ENCODE measurements around the gene DLG2.

DLG2 gene

DNA sequence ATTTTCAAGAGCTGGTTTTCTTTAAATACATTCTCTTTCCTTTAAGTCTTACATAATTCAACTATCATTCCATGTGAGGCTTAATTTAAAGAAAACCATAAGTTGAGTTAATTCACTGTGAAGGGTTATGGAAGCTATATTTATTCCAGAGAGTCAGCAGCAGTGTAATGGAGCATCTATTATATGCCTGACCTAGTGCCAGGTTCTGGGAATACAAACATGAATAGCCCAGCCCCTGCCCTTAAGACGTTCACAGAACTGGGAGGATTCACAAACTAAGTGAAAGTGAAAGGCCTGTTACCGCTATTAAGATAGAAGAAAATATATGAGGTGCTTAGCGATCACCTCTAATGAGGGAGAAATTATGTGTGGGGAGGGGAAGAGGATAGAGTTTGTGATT, 1932.1 kb downstream of the DLG2 start:
- Histone ChIP-seq H3K4me1 (ENCODE audit: control insufficient read depth, low read length) (no peaks in the 10 kb centered on the region), H3K27me3 (ENCODE audit: control insufficient read depth, low read length) (no peaks in the 10 kb centered on the region), H3K27ac (ENCODE audit: low read depth, low read length) (no peak overlapping the region), H3K4me2 (ENCODE audit: low read length) (no peak overlapping the region), H3K36me3 (ENCODE audit: control insufficient read depth, low read length) (no peaks in the 10 kb centered on the region), H3K9me2 (replicated peaks; ENCODE audit: control insufficient read depth, low read length) (no peaks in the 10 kb centered on the region), H3K4me3 (ENCODE audit: low read length) (no peak overlapping the region), H3K79me2 (ENCODE audit: control insufficient read depth, low read length) (no peaks in the 10 kb centered on the region), H3F3A (ENCODE audit: control insufficient read depth, insufficient read depth) (no peaks in the 10 kb centered on the region), H3K9me3 (ENCODE audit: control insufficient read depth, insufficient read depth, low read length) (no peaks in the 10 kb centered on the region), H4K20me1 (ENCODE audit: control insufficient read depth, insufficient read depth, low read depth, low read length) (no peaks in the 10 kb centered on the region)
- TF ChIP-seq EZH2phosphoT487 (IDR thresholded peaks at IDR 0.05; ENCODE audit: borderline replicate concordance, low read length) = no peak
- TF ChIP-seq, protein P1, sequence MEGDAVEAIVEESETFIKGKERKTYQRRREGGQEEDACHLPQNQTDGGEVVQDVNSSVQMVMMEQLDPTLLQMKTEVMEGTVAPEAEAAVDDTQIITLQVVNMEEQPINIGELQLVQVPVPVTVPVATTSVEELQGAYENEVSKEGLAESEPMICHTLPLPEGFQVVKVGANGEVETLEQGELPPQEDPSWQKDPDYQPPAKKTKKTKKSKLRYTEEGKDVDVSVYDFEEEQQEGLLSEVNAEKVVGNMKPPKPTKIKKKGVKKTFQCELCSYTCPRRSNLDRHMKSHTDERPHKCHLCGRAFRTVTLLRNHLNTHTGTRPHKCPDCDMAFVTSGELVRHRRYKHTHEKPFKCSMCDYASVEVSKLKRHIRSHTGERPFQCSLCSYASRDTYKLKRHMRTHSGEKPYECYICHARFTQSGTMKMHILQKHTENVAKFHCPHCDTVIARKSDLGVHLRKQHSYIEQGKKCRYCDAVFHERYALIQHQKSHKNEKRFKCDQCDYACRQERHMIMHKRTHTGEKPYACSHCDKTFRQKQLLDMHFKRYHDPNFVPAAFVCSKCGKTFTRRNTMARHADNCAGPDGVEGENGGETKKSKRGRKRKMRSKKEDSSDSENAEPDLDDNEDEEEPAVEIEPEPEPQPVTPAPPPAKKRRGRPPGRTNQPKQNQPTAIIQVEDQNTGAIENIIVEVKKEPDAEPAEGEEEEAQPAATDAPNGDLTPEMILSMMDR (IDR thresholded peaks at IDR 0.05; ENCODE audit: low read depth, low read length, poor library complexity, severe bottlenecking) = no peak

DNA sequence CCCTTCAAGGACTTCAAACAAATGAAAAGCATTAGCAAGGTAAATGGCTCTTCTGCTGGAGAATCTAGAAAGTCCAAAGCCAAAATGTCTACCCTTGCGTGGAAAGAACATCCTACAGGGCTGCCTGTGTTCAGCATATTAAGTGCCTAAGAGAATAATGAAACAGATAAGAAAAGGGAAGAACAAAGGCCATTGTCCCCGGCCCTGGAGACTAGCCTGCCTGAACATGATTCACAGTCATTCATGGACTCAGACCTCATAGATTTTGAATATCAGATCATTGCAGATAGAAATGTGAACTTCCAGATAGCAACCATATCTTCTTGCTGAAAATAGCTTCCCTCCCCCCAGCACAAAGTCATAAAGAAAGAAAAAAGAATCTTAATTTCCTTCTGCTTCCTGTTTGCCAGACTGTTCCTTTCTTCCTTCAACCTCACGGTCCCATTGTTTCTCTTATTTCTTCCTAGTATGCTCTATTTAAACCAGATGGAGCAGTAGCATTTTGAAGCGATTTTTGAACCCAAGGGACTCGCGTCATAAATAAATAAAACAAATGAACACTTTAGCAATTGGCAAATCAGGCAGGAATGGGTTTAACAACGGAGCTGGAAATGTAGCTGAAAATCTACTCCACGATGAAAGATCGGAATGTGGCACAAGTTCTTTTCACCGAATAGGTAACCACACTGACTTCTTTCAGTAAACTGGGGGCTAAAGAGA, 1932.8 kb downstream of the DLG2 start:
- Histone ChIP-seq H3K36me3 (ENCODE audit: control insufficient read depth, low read length) (no peaks in the 10 kb centered on the region), H3K9me3 (ENCODE audit: control insufficient read depth, insufficient read depth, low read length) (no peaks in the 10 kb centered on the region), H3K4me1 (ENCODE audit: control insufficient read depth, low read length) (no peaks in the 10 kb centered on the region), H3K9me2 (replicated peaks; ENCODE audit: control insufficient read depth, low read length) (no peaks in the 10 kb centered on the region), H3K27ac (ENCODE audit: low read depth, low read length) (no peak overlapping the region), H3K4me2 (ENCODE audit: low read length) (no peak overlapping the region), H4K20me1 (ENCODE audit: control insufficient read depth, insufficient read depth, low read depth, low read length) (no peaks in the 10 kb centered on the region), H3K27me3 (ENCODE audit: control insufficient read depth, low read length) (no peaks in the 10 kb centered on the region), H3K79me2 (ENCODE audit: control insufficient read depth, low read length) (no peaks in the 10 kb centered on the region), H3F3A (ENCODE audit: control insufficient read depth, insufficient read depth) (no peaks in the 10 kb centered on the region), H3K4me3 (ENCODE audit: low read length) (no peak overlapping the region)
- TF ChIP-seq, protein P1 (IDR thresholded peaks at IDR 0.05; ENCODE audit: low read depth, low read length, poor library complexity, severe bottlenecking) = no peak
- TF ChIP-seq EZH2phosphoT487 (IDR thresholded peaks at IDR 0.05; ENCODE audit: borderline replicate concordance, low read length) = no peak

DNA sequence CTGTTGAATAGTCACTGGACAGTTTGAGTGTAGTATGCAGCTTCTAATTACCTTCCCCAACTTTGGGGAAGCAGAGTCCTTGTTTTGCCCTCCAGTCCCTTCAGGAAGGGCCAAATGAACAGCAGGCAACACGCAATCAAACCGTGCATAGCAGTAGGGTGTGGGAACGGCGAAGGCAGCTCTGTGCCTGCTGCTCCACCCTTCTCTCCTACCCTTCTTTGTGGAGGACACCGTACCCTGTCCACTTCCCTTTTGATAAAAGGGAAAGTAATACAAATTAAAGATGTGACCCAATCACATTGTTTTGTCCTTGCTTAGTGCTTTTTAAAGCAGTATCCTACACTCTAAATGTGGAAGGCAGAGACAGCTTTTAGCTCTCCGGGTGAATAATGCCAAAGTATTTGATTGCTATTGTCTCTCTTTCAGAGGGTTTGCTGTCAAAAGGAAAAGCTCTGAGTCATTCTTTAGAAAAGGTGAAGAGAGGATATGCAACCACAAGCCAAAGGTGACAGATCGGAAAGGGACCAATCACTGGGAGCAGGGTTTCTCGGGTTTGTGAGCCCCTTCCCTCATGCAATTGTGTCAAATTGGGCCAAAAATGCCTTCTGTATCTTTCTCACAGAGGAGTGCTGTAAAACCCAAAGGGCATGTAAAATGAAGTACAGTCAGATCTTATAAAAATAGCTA, 1933.7 kb downstream of the DLG2 start:
- no peaks in the 10 kb centered on the region for H4K20me1 ChIP-seq (ENCODE audit: control insufficient read depth, insufficient read depth, low read depth, low read length)
- H3K27me3 ChIP-seq (ENCODE audit: control insufficient read depth, low read length) = no peaks in the 10 kb centered on the region
- no peak overlapping the region for H3K27ac ChIP-seq (ENCODE audit: low read depth, low read length)
- TF ChIP-seq, protein P1 (IDR thresholded peaks at IDR 0.05; ENCODE audit: low read depth, low read length, poor library complexity, severe bottlenecking) = no peak
- TF ChIP-seq EZH2phosphoT487 (IDR thresholded peaks at IDR 0.05; ENCODE audit: borderline replicate concordance, low read length) = no peak
- no peaks in the 10 kb centered on the region for H3K36me3 ChIP-seq (ENCODE audit: control insufficient read depth, low read length)
- no peaks in the 10 kb centered on the region for H3K79me2 ChIP-seq (ENCODE audit: control insufficient read depth, low read length)
- no peaks in the 10 kb centered on the region for H3F3A ChIP-seq (ENCODE audit: control insufficient read depth, insufficient read depth)
- no peak overlapping the region for H3K4me2 ChIP-seq (ENCODE audit: low read length)
- H3K9me2 ChIP-seq (replicated peaks; ENCODE audit: control insufficient read depth, low read length) = no peaks in the 10 kb centered on the region
- H3K9me3 ChIP-seq (ENCODE audit: control insufficient read depth, insufficient read depth, low read length) = no peaks in the 10 kb centered on the region
- no peak overlapping the region for H3K4me3 ChIP-seq (ENCODE audit: low read length)
- no peaks in the 10 kb centered on the region for H3K4me1 ChIP-seq (ENCODE audit: control insufficient read depth, low read length)

Data from DOHH2 (cell line).